Mesothelial cell of epicardium (in vitro differentiated cells): ENCODE data around the gene DPP6. TPM values are rescaled to one million over a fixed set of nuclear protein-coding genes. Genes with fewer than 3 reads are reported as not detected.
"Not testable (repeated sequence)": the region's sequence is repeated elsewhere in the genome, so short reads cannot be mapped to it uniquely, and the experiment has no call there.

Source experiments
- DNase-seq, 2 experiments: peaks; one replicate each; pipeline ENCODE4 v3.0.0; 2021; ENCODE audit warnings: low spot score in 2 of 2; ENCODE audit not compliant: unreplicated experiment in 2 of 2
- H3K27ac Mint-ChIP-seq: 2 replicates; pipeline ENCODE4 v1.8.0; 2021; ENCODE audit warnings: mixed read lengths
- H3K27me3 Mint-ChIP-seq: 2 replicates; pipeline ENCODE4 v1.8.0; 2021; ENCODE audit warnings: low read depth, mixed read lengths
- H3K36me3 Mint-ChIP-seq: 2 replicates; pipeline ENCODE4 v1.8.0; 2021; ENCODE audit warnings: mixed read lengths
- H3K4me1 Mint-ChIP-seq: 2 replicates; pipeline ENCODE4 v1.8.0; 2021; ENCODE audit warnings: mixed read lengths
- H3K4me3 Mint-ChIP-seq: 2 replicates; pipeline ENCODE4 v1.8.0; 2021; ENCODE audit warnings: mild to moderate bottlenecking, moderate library complexity, mixed read lengths
- H3K9me3 Mint-ChIP-seq: 2 replicates; pipeline ENCODE4 v1.8.0; 2021; ENCODE audit warnings: mixed read lengths
- total RNA-seq: library from RNA; stranded (reverse); gene quantifications from 3 replicates; pipeline ENCODE4 v1.2.1, GENCODE V29; 2021

Gene DPP6
- total RNA-seq, 1 donor from 2014 or later = 0.09 TPM

DNA sequence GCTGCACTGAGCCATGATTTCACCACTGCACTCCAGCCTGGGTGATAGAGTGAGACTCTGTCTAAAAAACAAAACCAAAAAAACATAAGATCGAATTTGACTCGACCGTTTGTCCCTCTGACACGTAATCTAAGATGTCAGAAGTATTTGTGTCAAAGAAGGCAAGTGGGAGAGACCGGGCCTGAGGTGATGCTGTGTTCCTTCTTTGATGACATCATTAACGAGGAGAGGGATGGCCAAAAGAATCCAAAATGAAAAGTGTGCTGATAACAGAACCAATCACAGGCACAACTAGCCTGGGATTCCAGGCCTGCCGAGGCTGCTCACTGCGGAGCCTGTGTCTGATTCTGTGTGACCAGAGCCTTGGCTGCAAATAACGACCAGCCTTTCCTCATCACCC is 52.9 kb downstream of the DPP6 start:
- not testable (repeated sequence) for H3K4me3 Mint-ChIP-seq, H3K9me3 Mint-ChIP-seq, H3K36me3 Mint-ChIP-seq, DNase-seq, H3K27ac Mint-ChIP-seq, H3K4me1 Mint-ChIP-seq, H3K27me3 Mint-ChIP-seq

DNA sequence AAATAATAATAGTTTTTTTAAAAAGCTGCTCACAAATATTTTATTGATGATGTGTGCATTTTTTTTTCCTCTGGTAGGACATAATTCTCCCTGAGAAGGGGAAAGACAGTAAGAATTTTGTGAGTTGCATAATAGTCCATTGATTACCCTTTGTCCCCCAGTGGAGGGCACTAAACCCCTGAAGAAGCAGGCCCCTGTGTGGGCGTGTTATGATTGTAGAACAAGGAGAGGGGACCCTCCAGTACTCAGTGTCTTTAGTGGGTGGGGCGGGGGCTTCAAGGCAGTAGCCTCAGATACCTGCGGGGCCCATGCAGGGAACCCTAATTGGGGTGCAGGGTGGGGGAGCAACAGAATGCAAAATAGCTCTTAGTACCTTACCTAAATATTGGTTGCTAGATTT is 57.4 kb downstream of the DPP6 start:
- not testable (repeated sequence) for H3K27me3 Mint-ChIP-seq, DNase-seq, H3K36me3 Mint-ChIP-seq, H3K9me3 Mint-ChIP-seq, H3K27ac Mint-ChIP-seq, H3K4me3 Mint-ChIP-seq, H3K4me1 Mint-ChIP-seq

DNA sequence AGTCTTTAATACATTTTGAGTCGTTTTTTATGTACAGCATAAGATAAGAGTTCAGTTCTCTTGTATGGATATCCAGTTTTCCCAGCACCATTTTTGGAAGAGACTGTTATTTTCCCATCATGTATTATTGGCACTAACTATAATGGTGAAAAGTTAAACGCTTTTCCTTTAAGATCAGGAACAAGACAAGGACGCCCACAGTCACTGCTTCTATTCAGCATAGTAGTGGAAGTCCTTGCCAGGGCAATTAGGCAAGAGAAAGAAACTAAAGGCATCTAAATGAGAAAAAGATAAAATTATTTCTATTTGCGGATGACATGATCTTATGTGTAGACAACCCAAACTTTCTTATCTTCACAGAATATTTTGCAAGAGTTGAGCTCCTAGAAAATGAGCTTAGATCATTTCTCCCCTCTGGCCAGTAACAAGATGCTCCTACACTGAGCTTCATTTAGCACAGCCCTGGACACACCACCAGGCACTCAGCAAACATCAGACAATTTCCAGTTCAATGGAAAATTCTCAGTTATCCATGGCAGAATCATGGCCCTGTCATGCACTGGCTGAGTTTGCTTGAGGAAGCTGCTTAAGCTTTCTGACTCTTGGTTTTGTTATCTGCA is 61.6 kb downstream of the DPP6 start:
- H3K4me3 Mint-ChIP-seq, H3K27ac Mint-ChIP-seq, DNase-seq, H3K36me3 Mint-ChIP-seq, H3K9me3 Mint-ChIP-seq, H3K4me1 Mint-ChIP-seq, H3K27me3 Mint-ChIP-seq: not testable (repeated sequence)

DNA sequence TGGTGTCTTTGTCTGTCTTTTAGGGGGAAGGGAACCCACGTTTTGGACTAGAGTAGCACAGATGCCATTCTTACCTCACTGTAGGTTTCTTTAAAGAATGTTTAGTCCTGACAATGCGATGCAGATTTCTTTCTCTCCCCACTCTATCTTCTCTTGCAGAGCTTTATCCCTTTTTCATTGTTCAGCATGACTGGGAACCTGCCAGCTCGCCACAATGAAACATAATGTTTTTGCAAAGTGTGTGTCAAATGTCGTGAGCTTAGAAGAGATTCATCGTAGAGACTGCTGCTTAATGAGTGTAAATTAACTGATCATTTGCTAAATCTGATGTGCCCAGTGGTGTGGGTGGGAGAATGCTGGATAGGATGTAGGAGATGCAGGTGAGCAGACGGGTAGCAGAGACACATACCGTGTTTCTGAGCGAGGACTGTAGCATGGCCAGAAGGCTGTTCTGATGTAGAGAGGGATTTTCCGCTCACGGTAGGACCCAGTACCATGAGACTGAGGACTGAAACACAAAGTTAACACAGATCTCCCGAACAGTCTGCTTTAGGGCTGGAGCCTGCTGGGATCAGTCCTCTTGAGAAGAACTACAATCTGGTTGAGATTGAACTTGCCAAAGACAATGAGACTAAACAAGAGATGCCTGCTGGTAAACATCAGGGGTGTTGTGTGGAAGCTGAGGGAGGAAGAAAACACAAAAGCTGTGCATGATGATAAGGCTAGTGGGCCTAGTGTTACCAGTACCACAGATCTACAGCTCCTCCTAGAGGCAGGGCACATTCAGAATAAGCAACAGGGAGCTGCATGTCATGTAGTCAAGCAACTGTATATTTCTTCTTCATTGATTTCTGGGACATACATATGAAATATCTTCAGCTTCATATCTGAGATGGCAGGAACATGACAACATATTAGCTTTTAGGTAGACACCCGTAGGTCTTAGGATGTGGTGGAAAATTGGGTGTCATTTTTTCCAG is 65.5 kb downstream of the DPP6 start:
- not testable (repeated sequence) for H3K27ac Mint-ChIP-seq

DNA sequence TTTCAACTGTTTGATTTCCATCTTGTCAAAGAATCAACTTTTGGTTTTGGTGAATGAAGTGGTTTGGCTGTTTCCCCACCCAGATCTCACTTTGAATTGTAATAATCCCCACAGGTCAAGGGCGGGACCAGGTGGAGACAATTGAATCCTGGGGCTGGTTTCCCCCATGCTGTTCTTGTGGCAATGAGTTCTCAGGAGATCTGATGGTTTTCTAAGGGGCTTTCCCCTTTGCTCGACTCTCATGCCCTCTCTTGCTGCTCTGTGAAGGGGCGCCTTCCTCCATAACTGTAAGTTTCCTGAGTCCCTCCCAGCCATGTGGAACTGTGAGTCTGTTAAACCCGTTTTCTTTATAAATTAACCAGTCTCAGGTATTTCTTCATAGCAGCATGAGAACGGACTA is 68.6 kb downstream of the DPP6 start:
- H3K36me3 Mint-ChIP-seq, H3K9me3 Mint-ChIP-seq, H3K4me3 Mint-ChIP-seq, H3K27ac Mint-ChIP-seq, DNase-seq, H3K27me3 Mint-ChIP-seq, H3K4me1 Mint-ChIP-seq: not testable (repeated sequence)

More for the DNA sequence above, 65.5 kb downstream of the DPP6 start:
- H3K9me3 Mint-ChIP-seq, H3K36me3 Mint-ChIP-seq, H3K4me3 Mint-ChIP-seq, H3K4me1 Mint-ChIP-seq, H3K27me3 Mint-ChIP-seq, DNase-seq: not testable (repeated sequence)

DNA sequence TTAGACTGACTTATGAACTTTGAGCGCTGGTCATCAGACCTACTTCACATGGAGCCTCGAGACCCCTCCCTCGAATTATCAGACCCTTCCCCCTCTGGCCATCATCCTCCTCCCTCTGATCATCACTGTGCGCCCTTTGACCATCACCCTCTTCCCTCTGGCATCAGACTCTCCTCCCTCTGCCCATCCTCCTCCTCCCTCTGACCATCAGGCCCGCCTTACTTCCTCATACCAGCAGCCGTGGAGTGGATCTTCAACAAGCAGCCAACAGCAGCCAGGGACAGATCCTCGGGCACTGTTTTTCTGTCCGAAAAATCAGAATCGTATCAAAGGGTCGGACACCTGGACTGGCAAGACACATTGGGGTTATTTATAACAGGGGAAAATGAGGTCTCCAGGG is 70.5 kb downstream of the DPP6 start:
- not testable (repeated sequence) for H3K27ac Mint-ChIP-seq, H3K27me3 Mint-ChIP-seq, H3K9me3 Mint-ChIP-seq, H3K36me3 Mint-ChIP-seq, DNase-seq, H3K4me3 Mint-ChIP-seq, H3K4me1 Mint-ChIP-seq

DNA sequence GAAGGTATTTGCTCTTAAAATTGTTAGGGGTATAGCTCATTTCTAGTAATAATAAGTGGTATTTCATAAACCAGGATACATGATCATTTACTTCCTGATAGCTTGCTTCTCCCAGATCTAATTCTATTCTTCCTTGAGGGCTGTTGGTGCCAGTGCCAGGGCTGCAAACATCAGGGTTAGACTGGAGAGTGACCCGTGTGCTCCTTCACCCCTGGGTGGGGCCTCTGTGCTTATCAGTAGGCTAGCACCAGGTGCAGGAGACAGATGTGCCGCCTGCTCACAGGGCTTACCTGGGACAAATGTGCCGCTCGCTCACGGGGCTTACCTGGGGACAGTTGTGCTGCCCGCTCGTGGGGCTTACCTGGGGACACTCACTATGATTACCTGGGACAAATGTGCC is 71.2 kb downstream of the DPP6 start:
- H3K9me3 Mint-ChIP-seq, H3K4me3 Mint-ChIP-seq, H3K27me3 Mint-ChIP-seq, H3K36me3 Mint-ChIP-seq, H3K4me1 Mint-ChIP-seq, H3K27ac Mint-ChIP-seq, DNase-seq: not testable (repeated sequence)

DNA sequence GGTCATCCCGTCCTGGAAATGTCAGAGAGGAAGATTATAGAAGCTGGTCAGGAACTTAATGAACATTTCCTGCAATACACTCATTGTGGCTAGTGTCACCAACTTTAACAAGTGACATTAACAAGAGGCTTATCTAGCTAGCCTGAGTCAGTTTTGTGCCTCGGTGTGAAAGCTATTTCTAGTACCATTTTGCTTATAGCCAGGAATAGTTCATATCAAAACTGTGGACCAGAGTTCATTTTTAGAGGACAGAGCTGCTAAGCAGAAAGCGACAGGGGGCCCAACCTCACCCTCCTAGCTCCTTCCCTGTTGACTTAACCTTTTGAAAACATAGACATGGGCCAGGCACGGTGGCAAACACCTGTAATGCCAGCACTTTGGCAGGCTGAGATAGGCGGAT is 76.9 kb downstream of the DPP6 start:
- not testable (repeated sequence) for H3K4me3 Mint-ChIP-seq, H3K27me3 Mint-ChIP-seq, DNase-seq, H3K36me3 Mint-ChIP-seq, H3K27ac Mint-ChIP-seq, H3K9me3 Mint-ChIP-seq, H3K4me1 Mint-ChIP-seq

DNA sequence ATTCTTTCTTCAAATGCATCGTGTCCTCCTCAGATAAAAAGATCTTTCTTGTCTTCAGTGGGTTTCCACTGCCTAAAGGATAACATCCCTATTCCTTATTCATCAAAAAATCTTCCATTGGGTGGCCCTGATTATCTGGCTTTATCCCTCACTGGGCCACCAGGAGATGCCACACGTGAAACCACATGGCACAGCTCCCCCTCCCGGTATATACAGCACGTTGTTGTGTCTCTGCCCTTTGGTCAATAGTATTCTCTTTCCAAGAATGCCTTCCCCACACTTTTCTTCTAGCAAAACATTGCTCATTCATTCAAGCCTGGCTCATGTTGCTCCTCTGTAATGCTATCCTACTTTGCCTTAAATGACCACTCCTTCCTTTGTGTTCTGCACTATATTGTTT is 80.4 kb downstream of the DPP6 start:
- H3K4me3 Mint-ChIP-seq, H3K27ac Mint-ChIP-seq, H3K36me3 Mint-ChIP-seq, DNase-seq, H3K4me1 Mint-ChIP-seq, H3K27me3 Mint-ChIP-seq: not testable (repeated sequence)
- peaks cover 14% of the 10 kb centered on the region for H3K9me3 Mint-ChIP-seq

DNA sequence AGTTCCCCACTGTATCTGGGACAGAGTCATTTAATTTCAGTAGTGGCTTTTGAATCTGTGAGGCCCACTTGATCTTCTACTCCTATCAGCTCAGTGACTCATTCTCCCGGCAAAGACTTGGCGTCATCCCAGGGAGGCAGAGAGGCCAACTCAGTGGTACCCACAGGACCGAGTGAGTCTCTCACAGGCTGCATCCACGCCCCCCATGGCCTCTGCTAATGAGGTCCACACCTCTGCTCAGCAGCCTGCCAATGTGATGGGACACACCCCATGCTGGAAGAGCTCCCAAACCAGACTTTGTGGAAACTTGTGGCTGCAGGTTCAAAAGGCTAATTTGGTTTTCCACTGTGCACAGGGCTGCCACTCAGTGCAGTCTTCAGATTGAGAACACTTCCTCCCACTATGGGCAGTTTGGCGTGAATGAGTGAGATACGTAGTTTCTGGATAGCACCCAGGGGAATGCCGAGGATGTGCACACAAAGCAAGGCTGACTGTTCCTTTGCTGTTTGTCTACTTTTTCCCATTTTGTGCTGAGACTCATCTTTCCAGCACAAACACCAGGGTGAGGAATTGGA is 81.6 kb downstream of the DPP6 start:
- H3K27me3 Mint-ChIP-seq, DNase-seq, H3K4me1 Mint-ChIP-seq, H3K4me3 Mint-ChIP-seq, H3K36me3 Mint-ChIP-seq, H3K27ac Mint-ChIP-seq: not testable (repeated sequence)
- peaks cover 14% of the 10 kb centered on the region for H3K9me3 Mint-ChIP-seq

DNA sequence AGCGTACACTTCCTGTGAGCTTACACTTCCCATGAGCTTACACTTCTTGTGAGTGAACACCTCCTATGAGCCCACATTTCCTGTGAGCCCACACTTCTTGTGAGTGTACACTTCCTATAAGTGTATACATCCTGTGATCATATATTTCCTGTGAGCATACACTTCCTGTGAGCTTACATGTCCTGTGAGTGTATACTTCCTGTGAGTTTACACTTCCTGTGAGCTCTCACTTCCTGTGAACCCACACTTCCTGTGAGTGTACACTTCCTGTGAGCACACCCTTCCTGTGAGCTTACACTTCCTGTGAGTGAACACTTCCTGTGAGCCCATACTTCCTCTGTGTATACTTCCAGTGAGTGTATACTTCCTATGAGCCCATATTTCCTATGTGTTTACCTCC is 82.5 kb downstream of the DPP6 start:
- H3K27me3 Mint-ChIP-seq, H3K4me1 Mint-ChIP-seq, H3K27ac Mint-ChIP-seq, H3K4me3 Mint-ChIP-seq, DNase-seq, H3K36me3 Mint-ChIP-seq: not testable (repeated sequence)
- peaks cover 14% of the 10 kb centered on the region for H3K9me3 Mint-ChIP-seq

DNA sequence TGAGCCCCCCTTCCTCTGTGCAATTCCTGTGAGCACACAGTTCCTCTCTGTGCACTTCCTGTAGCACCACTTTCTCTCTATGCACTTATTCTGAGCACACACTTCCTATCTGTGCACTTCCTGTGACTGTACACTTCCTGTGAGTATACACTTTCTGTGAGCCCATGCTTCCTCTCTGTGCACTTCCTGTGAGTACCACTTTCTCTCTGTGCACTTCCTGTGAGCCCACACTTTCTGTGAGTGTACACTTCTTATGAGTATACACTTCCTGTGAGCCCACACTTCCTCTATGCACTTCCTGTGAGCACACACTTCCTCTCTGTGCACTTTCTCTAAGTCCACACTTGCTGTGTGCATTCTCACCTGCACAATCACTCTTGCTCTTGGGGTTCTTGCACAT is 83.4 kb downstream of the DPP6 start:
- peaks cover 14% of the 10 kb centered on the region for H3K9me3 Mint-ChIP-seq
- DNase-seq, H3K4me3 Mint-ChIP-seq, H3K36me3 Mint-ChIP-seq, H3K4me1 Mint-ChIP-seq, H3K27me3 Mint-ChIP-seq, H3K27ac Mint-ChIP-seq: not testable (repeated sequence)

DNA sequence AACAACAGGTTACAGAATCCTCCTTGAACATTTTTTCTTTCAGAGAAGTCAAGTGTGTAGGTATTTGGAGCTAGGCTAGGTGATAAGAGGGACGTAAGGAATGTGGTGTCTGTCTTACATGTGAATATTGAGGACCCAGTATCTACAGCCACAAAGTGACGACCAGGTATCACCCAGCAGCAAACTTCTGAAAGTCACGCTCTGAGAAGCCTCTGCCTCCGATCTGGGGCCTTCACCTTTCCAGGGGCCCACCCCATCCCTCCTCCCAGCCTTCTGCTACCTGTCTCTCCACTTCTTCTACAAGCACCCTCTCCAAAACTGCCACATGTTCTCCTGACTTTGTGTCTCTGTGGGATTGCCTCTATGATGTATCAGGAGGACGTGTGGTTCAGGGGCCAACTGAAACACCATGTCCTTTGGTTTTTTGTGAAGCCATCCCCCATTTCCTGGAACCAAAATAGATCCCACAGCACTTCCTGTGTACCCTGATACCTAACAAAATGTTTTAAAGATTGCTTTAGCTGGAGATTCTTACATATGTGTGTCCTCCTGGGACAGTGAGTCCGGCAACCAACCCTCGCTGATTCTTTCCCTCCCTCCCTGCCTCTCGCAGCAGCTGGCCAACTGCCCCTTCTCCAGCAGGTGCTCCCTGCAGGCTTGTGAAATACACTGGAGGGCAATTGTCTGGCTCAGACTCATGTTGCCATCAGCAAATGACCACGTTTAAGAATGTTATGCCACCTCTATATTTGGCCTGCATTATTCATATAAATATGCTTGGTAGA is 93.9 kb downstream of the DPP6 start:
- DNase-seq, H3K4me1 Mint-ChIP-seq, H3K4me3 Mint-ChIP-seq, H3K27ac Mint-ChIP-seq, H3K27me3 Mint-ChIP-seq, H3K9me3 Mint-ChIP-seq, H3K36me3 Mint-ChIP-seq: not testable (repeated sequence)

DNA sequence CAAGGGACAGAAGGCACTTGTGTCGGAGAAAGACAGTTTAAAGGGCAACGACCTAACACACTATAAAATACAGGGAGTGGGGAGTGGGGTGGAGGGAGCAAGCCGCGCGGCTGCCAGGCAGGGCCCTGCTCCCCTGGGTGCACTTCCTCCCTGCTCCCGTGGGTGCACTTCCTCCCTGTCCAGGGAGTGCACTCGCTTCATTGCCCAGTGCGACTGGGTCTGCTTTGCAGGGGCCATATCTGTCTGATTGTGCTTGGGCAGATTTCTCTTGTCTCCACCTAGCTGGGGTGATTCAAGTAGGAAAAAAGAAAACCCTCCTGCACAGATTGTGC is 94.5 kb downstream of the DPP6 start:
- H3K4me1 Mint-ChIP-seq, H3K27me3 Mint-ChIP-seq, H3K9me3 Mint-ChIP-seq: not testable (repeated sequence)

More for the DNA sequence above, 94.5 kb downstream of the DPP6 start:
- H3K36me3 Mint-ChIP-seq, H3K4me3 Mint-ChIP-seq, DNase-seq, H3K27ac Mint-ChIP-seq: not testable (repeated sequence)
